K562 (cell line): ENCODE results near the gene SEBOX. TPM values are rescaled to one million over a fixed set of nuclear protein-coding genes. Genes with fewer than 3 reads are reported as not detected.

Source experiments
- ATAC-seq: fragments of 200-7000 bp; cut with Tn5 transposase; 3 replicates; pipeline ENCODE4 v1.9.1; 2020; ENCODE audit warnings: moderate library complexity
- BruUV-seq: library from RNA; stranded (reverse); fragments of 400-500 nt; replicated peaks from 2 replicates; lab custom pipeline; 2021; lab: Mats Ljungman, UMichigan
- CTCF ChIA-PET: fragments of 300-600 bp; formaldehyde crosslinking; extraction: SDS; loops from one replicate; lab custom pipeline; 2021; ENCODE audit warnings: low intra/inter-chr PET ratio; lab: Yijun Ruan, JAX
- POLR2A ChIA-PET: fragments of 300-600, 350-650 bp; sonication (Branson Sonifier 250); formaldehyde crosslinking; extraction: SDS; loops from one replicate; lab custom pipeline; 2021; ENCODE audit warnings: antibody characterized with exemption, inconsistent platforms; lab: Yijun Ruan, JAX
- DNase-seq, 4 experiments: peaks; one replicate each; pipeline versions ENCODE4 v3.0.0 to v3.0.0-alpha.2; 2011 to 2018; ENCODE audit warnings: low spot score in 3 of 4, mixed read lengths in 3 of 4; ENCODE audit errors: extremely low read depth in 1 of 4
- FAIRE-seq: peaks from 2 replicates; lab custom pipeline; 2011; peaks lifted over from hg19 to GRCh38; lab: Jason Lieb, UNC
- H2AFZ ChIP-seq: 2 replicates; pipeline ENCODE4 v1.6.0; 2011; ENCODE audit warnings: low read depth, low read length, control low read depth, inconsistent platforms
- H3K27ac ChIP-seq: fragments of 200-600 bp; 3 replicates; pipeline ENCODE4 v1.8.0; 2011; ENCODE audit warnings: low read depth, mild to moderate bottlenecking, control low read depth, inconsistent platforms, low read length, moderate library complexity, mixed read lengths; ENCODE audit errors: extremely low read depth
- H3K27me3 ChIP-seq, 2 experiments: fragments of 300-600 bp in 1 of 2; 2 replicates in 1 of 2; 3 replicates in 1 of 2; pipeline versions ENCODE4 v1.6.0 to v1.8.0; 2011; ENCODE audit warnings: inconsistent platforms in 2 of 2, low read length in 2 of 2, mild to moderate bottlenecking in 1 of 2, mixed read lengths in 1 of 2, moderate library complexity in 1 of 2; ENCODE audit not compliant: control insufficient read depth in 2 of 2, insufficient read depth in 2 of 2
- H3K36me3 ChIP-seq: fragments of 300-600 bp; 3 replicates; pipeline ENCODE4 v1.8.0; 2011; ENCODE audit warnings: mild to moderate bottlenecking, low read length, inconsistent platforms; ENCODE audit not compliant: control insufficient read depth, insufficient read depth
- H3K4me1 ChIP-seq, 2 experiments: fragments of 200-600 bp in 1 of 2; replicated peaks in 1 of 2; 2 replicates in 1 of 2; 3 replicates in 1 of 2; pipeline versions ENCODE4 v1.5.1 to v1.8.0; 2011; ENCODE audit warnings: inconsistent platforms in 2 of 2, low read length in 2 of 2, mild to moderate bottlenecking in 1 of 2, mixed read lengths in 1 of 2, moderate library complexity in 1 of 2; ENCODE audit not compliant: control insufficient read depth in 2 of 2, insufficient read depth in 2 of 2
- H3K4me2 ChIP-seq: 2 replicates; pipeline ENCODE4 v1.6.1; 2011; ENCODE audit warnings: low read length, control low read depth, inconsistent platforms, mixed read lengths; ENCODE audit not compliant: insufficient read depth
- H3K4me3 ChIP-seq: fragments of 200-600 bp; sonication (generic), shearing (Covaris generic); 2 replicates; pipeline ENCODE4 v1.5.1; 2016; ENCODE audit warnings: control low read depth, inconsistent platforms
- H3K79me2 ChIP-seq: fragments of 200-600 bp; 3 replicates; pipeline ENCODE4 v1.8.0; 2011; ENCODE audit warnings: low read length, inconsistent platforms; ENCODE audit not compliant: control insufficient read depth, insufficient read depth
- H3K9ac ChIP-seq, 2 experiments: 2 replicates each; pipeline versions ENCODE4 v1.6.0 to v1.6.1; 2011; ENCODE audit warnings: low read depth in 2 of 2, low read length in 2 of 2, control low read depth in 1 of 2, inconsistent platforms in 1 of 2, mild to moderate bottlenecking in 1 of 2, mixed read lengths in 1 of 2; ENCODE audit not compliant: insufficient read depth in 1 of 2
- H3K9me1 ChIP-seq: one replicate; pipeline ENCODE4 v1.6.0; 2011; ENCODE audit warnings: inconsistent platforms, mild to moderate bottlenecking, low read length, moderate library complexity; ENCODE audit not compliant: control insufficient read depth, insufficient read depth
- H3K9me3 ChIP-seq: replicated peaks from 2 replicates; pipeline ENCODE4 v1.5.1; 2011; ENCODE audit warnings: low read depth, low read length, inconsistent platforms; ENCODE audit not compliant: control insufficient read depth, insufficient read depth
- H4K20me1 ChIP-seq: replicated peaks from 2 replicates; pipeline ENCODE4 v1.6.1; 2011; ENCODE audit warnings: low read length, inconsistent platforms, mixed read lengths; ENCODE audit not compliant: control insufficient read depth, insufficient read depth
- CBX3 ChIP-seq, 2 experiments: IDR thresholded peaks; 1 replicate in 1 of 2; 2 replicates in 1 of 2; pipeline ENCODE4 v1.6.1; 2012; ENCODE audit warnings: inconsistent platforms in 2 of 2, low read length in 2 of 2, borderline replicate concordance in 1 of 2, control low read depth in 1 of 2
- ETS1 ChIP-seq: conservative IDR thresholded peaks from 2 replicates; pipeline ENCODE4 v1.6.1; 2011; ENCODE audit warnings: low read depth, mild to moderate bottlenecking, low read length; ENCODE audit not compliant: control insufficient read depth
- HOMEZ ChIP-seq: fragments of 250-450 bp; sonication (Bioruptor Pico); IDR thresholded peaks from 2 replicates; pipeline ENCODE4 v1.4.0; 2020; ENCODE audit warnings: mild to moderate bottlenecking, moderate library complexity
- JUND ChIP-seq, 2 experiments: IDR thresholded peaks; 2 replicates in 1 of 2; 3 replicates in 1 of 2; pipeline ENCODE4 v1.6.1; 2011; ENCODE audit warnings: borderline replicate concordance in 2 of 2, low read depth in 2 of 2, low read length in 2 of 2, improper control_type of control experiment in 1 of 2, missing biosample characterization in 1 of 2, missing genetic modification characterization in 1 of 2, missing genetic modification reagents in 1 of 2
- SMAD4 ChIP-seq: fragments of 250-450 bp; sonication (Bioruptor Pico); conservative IDR thresholded peaks from 2 replicates; pipeline ENCODE4 v1.8.0; 2021; ENCODE audit warnings: inconsistent platforms, mild to moderate bottlenecking, moderate library complexity
- ZNF174 ChIP-seq: fragments of 250-450 bp; sonication (Bioruptor Pico); IDR thresholded peaks from 2 replicates; pipeline ENCODE4 v1.4.0; 2020; ENCODE audit warnings: mild to moderate bottlenecking
- ZNF324 ChIP-seq: fragments of 250-450 bp; sonication (Bioruptor Pico); IDR thresholded peaks from 2 replicates; pipeline ENCODE4 v1.4.0; 2020; ENCODE audit warnings: mild to moderate bottlenecking
- ZNF584 ChIP-seq: fragments of 200-800 bp; sonication (Bioruptor generic); IDR thresholded peaks from 2 replicates; pipeline ENCODE4 v1.6.1; 2016; ENCODE audit warnings: low read depth, mild to moderate bottlenecking, missing genetic modification characterization, missing compliant biosample characterization
- ZNF766 ChIP-seq: fragments of 200-800 bp; sonication (Bioruptor generic); conservative IDR thresholded peaks from 2 replicates; pipeline ENCODE4 v1.6.1; 2016; ENCODE audit warnings: missing genetic modification characterization, missing compliant biosample characterization
- WGBS: fragments of 100-300 bp; shearing (Covaris generic); methylation state at CpG from one replicate; pipeline ENCODE4 v1.1.6; 2016; ENCODE audit warnings: low coverage, mixed read lengths; ENCODE audit not compliant: insufficient coverage; ENCODE audit errors: missing lambda C conversion rate; 5-methylcytosine and 5-hydroxymethylcytosine counted together
- in situ Hi-C: fragments of 300-500 bp; cut with MboI; formaldehyde crosslinking; loops from 4 replicates; pipeline ENCODE4 v1.15.0; 2018; ENCODE audit warnings: inconsistent platforms, mixed read lengths
- intact Hi-C: fragments of 100-400 bp; cut with micrococcal nuclease; formaldehyde crosslinking; loops from 2 replicates; pipeline ENCODE4 v1.14.2; 2022
- polyA plus RNA-seq, 8 experiments: library from polyadenylated mRNA; depleted of rRNA in 4 of 8; stranded (reverse) in 5 of 8; unstranded in 3 of 8; fragments of >200 nt; fragmentation: Nextera tagmentation in 2 of 8; fragmentation: Illumina TruSeq in 1 of 8; extraction: Ambion mirVana in 2 of 8; extraction: Trizol in 1 of 8; gene quantifications; 2 replicates each; pipeline versions ENCODE4 v1.2.1 to v1.2.3, GENCODE V29; 2011 to 2014; ENCODE audit warnings: inconsistent platforms in 1 of 8, missing spikeins in 1 of 8
- total RNA-seq, 7 experiments: library from RNA; depleted of rRNA in 6 of 7; stranded (reverse); fragments of >200 nt in 6 of 7; fragmentation: Illumina TruSeq in 2 of 7; extraction: Trizol in 2 of 7; gene quantifications; 2 replicates each; pipeline versions ENCODE4 v1.2.1 to v1.2.3, GENCODE V29; 2011 to 2021; ENCODE audit warnings: low replicate concordance in 1 of 7

The SEBOX gene
- total and polyA plus RNA-seq, 9 of the 15 experiments (the other 6 are each of a cell fraction or from before 2014, with no cell fraction given), result not detected

GRCh38 chr17:28413804-28414203, 48.8 kb upstream of the SEBOX start (continued):
- TF ChIP-seq HOMEZ (CRISPR knock-in tag) (no peak), JUND (IDR thresholded peaks at IDR 0.05; ENCODE audit: borderline replicate concordance, low read depth, low read length) (no peak), JUND (tag; IDR thresholded peaks at IDR 0.05; ENCODE audit: borderline replicate concordance, low read depth, low read length) (no peak), ETS1 (no peak), SMAD4 (CRISPR knock-in tag) (no peak), CBX3 (IDR thresholded peaks at IDR 0.05; ENCODE audit: borderline replicate concordance in 1 of 2, low read length in 2 of 2) (no peak)
- TF ChIP-seq, all 486 proteins: peak for 0

DNA sequence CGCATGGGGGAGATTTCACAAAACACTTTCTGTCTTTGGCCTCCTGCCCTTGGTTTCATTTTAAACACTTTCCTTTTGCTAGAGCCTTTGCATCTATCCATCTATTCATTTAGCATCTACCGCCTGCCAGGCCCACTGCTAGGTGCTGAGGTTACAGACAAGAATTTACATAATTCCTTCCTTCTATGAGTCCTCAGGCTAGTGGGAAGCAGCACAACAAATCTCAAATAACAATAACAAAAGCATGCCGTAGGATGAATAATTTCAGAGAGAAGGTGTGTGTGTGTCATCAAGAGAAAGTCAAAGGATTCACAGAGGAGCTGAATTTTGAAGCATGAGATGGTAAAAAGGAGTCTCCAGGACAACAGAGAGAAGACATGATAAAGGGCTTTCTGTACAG, 47.1 kb upstream of the SEBOX start:
- Histone ChIP-seq H3K9ac (no peak overlapping the region), H2AFZ (no peak overlapping the region), H3K79me2 (no peaks in the 10 kb centered on the region), H4K20me1 (no peaks in the 10 kb centered on the region), H3K27ac (no peak overlapping the region), H3K27me3 (peaks cover 20 to 27% of the 10 kb centered on the region in 2 experiments), H3K4me2 (no peak overlapping the region), H3K4me3 (no peak overlapping the region), H3K4me1 (no peaks in the 10 kb centered on the region; a peak in 2 of 5 replicates), H3K9me3 (no peaks in the 10 kb centered on the region), H3K9me1 (no peaks in the 10 kb centered on the region), H3K36me3 (no peaks in the 10 kb centered on the region)
- no peak for ATAC-seq
- ChIA-PET POLR2A (no interaction called here), CTCF (no interaction called here)
- WGBS, result 2% methylated on average over 3 of the region's 3 CpGs
- in situ Hi-C loops, result no loop called here
- no peak for DNase-seq
- no peak for FAIRE-seq
- intact Hi-C loops, result no loop called here
- no TSS peak for BruUV-seq
- no peak for TF ChIP-seq ZNF584 (CRISPR knock-in tag)
- TF ChIP-seq ZNF766 (CRISPR knock-in tag), result no peak
- no peak for TF ChIP-seq ZNF174 (CRISPR knock-in tag)
- TF ChIP-seq ZNF324 (CRISPR knock-in tag), result no peak
